ENCODE results near the gene RFLNA.

DNA sequence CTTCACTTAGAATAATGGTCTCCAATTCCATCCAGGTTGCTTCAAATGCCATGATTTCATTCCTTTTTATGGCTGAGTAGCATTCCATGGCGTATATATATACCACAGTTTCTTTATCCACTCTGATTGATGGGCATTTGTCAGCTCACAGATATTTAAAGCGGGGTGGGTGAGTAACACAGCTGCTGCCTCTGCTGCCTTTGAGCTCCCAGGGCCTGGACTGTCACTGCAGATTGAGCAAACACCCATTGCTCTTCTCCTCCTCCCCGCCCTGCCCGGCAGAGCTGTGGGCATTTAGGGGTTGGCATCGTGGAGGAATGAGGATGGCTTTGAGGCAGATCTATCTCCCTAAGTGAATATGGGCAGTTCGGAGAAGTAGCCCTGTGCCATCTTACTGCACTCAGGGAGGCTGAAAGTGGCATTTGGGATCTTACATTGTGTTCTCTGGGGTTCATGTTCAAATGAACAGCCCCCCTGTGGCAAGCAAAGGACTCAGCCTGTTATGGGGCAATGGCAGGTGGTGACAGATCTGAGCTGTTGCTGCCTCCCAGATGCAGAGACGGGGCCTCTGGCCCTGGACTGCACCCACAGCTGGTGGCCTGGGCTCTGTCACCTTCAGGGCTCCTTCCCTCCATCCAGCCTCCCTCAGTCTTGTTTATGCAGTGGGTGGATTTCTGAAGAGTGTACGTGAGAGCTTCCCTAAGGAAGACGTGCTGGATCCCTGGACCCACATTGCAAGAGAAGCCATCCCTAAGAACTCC is 4.9 kb downstream of the RFLNA start:
- TF ChIP-seq, protein P1, sequence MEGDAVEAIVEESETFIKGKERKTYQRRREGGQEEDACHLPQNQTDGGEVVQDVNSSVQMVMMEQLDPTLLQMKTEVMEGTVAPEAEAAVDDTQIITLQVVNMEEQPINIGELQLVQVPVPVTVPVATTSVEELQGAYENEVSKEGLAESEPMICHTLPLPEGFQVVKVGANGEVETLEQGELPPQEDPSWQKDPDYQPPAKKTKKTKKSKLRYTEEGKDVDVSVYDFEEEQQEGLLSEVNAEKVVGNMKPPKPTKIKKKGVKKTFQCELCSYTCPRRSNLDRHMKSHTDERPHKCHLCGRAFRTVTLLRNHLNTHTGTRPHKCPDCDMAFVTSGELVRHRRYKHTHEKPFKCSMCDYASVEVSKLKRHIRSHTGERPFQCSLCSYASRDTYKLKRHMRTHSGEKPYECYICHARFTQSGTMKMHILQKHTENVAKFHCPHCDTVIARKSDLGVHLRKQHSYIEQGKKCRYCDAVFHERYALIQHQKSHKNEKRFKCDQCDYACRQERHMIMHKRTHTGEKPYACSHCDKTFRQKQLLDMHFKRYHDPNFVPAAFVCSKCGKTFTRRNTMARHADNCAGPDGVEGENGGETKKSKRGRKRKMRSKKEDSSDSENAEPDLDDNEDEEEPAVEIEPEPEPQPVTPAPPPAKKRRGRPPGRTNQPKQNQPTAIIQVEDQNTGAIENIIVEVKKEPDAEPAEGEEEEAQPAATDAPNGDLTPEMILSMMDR (IDR thresholded peaks at IDR 0.05): no peak
- TF ChIP-seq EP300 (IDR thresholded peaks at IDR 0.05): no peak
- TF ChIP-seq POLR2A (IDR thresholded peaks at IDR 0.05): no peak
